SKM-1 (cell line): ENCODE data around the gene DCAF4.

Source experiments
- DNase-seq: peaks from one replicate; lab custom pipeline; 2025; ENCODE audit not compliant: unreplicated experiment; lab: John Stamatoyannopoulos, UW

DCAF4 gene

DNA sequence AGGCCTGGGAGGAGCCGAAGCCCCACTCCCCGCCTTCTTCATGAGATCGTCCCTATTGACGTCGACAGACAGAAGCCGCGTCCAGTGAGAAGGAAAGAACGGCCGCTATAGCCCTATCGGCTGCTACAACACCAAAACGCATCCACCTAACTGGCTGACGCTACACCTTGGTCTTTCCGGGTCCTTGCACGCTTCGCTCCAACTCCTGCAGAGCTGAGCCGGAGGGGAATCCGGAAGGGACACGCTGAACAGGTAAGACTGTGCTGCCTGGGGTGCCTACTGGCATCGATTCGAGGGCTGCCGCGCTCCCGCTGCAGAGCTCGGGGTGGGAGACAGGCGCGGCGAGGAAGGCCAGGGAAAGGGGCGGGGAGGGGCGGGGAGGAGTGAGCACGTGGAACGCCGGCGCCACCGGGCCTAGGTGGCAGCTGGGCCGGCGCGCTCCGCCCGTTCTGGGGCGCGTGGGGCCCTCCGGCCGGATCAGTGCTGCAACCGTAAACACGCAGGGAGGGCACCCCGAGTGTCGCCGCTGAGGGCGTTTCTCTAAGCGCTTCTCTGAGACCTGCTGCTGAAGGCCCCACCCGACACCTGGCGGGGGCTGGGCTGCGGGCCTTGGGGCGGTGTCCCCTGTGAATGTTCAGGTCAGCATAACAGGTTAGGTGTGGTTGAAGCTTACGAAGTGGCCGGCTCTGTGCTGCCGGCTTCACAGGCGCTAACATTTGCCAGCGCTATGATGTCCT is at the start of gene DCAF4:
Gene DCAF4 (plus strand): TSS at position 173 of the 737 bp plus-strand sequence. CDS start 11,515 bp downstream, outside the sequence.
- DNase-seq, result peak; percentile 73

DNA sequence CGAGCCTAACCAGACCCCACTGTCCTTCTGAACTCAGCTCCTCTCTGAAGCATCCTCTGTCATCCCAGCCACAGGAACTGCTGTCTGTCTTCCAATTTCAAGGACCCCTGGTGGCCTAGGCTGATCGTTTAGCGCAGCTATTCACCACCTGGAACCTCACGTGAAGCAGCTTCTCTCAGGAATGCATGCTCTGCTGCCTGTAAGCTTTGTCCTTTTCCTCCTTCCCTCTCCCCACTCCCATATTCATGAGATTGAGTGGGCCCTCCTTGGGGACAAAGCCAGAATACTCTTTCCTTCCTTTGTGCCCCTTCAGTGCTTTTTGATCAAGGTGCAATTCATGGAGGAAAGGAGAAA is 49.6 kb upstream of the DCAF4 start:
- DNase-seq, result no peak

DNA sequence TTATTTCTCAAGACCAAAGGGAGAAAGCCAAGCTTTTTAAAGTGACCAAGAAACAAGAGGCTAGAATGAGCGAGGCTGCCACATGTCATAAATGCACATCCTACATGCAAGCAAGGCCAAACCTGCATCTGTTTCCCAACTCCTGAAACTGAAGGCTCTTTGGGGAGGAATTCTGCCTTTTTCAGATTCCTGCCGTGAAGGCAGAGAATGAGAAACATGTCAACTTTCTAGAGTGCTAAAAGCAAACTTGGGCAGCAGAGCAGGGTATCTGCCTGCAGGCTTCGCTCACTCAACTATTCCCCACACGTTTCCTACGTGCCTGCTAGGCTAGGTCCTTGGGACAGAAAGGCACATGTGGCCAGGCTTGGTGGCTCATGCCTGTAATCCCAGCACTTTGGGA is 47.5 kb upstream of the DCAF4 start:
- no peak for DNase-seq

GRCh38 chr14:72879431-72879830 is 46.8 kb upstream of the DCAF4 start:
- no peak for DNase-seq

DNA sequence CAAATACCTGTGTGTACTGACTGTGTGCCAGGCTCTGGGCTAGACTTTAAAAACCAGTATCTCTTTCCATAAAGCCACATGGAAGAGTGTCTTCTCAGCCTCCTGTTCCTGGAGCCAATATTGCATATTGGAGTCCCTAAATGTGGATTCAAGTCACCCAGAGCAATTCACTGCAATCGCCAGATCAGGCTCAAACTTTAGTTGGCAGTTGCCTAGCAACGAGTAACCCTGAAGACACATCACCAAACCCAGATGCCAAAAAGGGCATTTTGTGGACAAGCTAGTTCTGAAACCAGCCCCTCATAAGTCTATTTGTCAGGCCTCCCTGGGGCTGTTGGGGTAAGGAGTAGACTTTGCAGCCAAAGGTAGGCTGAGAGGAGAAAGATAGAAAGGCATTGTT is 46.1 kb upstream of the DCAF4 start:
- no peak for DNase-seq

- DNase-seq, result no peak
Observed at GRCh38 chr14:72880820-72881219, 45.4 kb upstream of the DCAF4 start.

DNA sequence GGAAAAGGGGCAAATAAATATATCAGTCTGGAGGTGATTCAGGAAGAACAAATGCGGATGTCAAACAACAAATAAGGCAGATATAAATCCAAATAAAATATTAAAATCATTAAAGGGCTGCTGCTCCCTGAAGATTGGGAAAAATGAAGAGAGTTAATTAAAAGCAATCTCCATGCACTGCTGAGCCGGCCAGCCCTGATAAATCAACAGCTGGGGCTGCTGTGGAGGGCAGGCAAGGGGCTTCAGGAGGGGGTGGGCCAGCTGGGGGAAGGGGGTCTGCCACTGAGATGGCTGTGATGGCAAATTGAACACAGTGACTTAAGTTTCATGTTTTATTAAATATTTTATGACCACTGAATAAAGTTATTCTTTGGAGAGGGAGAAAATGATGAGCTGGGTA is 44.7 kb upstream of the DCAF4 start:
- no peak for DNase-seq

DNA sequence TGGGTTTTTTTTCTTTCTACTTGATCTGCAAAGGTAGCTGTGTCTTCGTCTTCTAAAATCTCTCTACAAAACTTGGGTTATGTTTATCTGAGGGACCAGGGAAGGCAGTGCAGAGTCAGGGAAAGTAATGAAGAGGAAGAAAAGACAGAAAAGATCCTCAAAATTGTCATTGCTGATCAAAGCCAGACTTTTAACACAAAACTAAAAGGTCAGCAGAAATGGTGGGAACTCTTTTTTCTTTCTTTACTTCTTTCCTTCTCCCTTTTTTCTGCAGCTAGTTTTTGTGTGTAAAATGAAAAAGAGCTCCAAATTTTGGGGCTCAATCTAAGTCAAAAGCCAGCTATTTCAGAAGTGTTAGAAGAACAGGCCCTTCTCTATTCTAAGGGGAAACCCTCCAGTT is 44.2 kb upstream of the DCAF4 start:
- DNase-seq, result no peak

DNA sequence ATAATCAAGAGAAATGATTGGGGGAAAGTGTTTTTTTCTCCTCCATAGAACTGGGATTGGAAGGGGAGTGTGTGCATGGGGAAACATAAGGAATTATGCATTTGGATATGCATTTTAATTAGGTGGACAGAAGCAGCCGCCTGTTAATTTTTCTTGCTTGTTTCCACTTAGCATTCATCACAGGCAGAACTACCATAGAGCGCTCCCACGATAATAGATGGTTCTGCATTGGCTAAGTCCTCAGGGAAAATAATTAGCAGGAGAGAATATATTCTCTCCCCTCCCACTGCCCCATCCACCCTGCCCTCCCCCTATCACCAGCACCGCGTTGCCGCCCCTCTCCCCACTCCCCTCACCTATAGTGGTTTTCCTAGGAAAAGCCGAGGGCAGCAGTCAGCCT is 43.8 kb upstream of the DCAF4 start:
- no peak for DNase-seq

DNA sequence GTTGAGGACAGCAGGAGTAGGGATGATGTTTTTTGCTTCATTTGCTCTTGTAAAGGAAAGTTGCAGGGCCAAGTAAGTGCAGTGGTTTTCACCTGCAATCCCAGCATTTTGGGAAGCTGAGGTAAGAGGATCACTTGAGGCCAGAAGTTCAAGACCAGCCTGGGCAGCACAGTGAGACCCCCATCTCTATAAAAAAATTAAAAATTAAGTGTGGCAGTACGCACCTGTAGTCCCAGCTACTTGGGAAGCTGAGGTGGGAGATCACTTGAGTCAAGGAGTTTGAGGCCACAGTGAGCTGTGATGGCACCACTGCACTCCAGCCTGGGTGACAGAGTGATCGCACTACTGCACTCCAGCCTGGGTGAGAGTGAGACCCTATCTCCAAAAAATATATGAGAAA is 43.2 kb upstream of the DCAF4 start:
- DNase-seq, result no peak

DNA sequence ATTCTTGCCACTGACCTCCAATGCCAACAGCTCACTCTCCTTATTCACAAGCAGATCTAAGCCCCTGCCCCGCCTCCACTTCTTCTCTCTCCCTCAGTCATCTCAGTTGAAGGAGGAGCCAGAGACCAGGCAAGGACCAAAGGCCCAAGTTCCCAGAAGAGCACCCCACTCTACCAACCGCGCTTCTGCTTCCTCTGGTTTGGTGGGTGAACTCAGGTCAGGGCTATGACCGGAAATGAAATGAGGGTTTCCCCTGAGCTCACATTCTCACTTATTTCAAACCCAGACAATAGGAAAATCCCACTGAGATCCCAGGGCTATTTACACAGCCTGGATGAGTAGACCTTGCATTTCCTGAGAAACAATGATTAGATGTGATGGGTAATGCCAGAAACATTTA is 42.3 kb upstream of the DCAF4 start:
- no peak for DNase-seq

DNA sequence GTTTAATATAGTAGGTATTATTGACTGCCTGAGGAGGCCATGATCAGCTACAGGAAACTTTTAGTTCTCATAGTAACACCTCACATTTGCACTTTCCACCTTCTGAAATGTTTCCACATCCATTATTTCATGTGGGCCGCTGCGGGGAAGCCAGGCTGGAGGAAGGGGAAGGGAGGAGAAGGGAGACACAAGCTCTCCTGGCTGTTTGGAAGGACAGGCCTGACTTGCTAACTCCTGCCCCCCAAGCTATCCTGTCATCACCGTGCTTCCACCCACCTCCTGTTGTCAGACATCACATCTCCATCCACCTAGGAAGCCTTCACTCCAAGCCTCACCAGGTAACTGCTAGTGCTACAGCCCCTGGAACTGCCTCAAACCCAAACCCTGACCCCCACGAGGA is 41.9 kb upstream of the DCAF4 start:
- no peak for DNase-seq

- no peak for DNase-seq
Observed at GRCh38 chr14:72887514-72887913, 38.8 kb upstream of the DCAF4 start.

- no peak for DNase-seq
Observed at GRCh38 chr14:72888192-72888591, 38.1 kb upstream of the DCAF4 start.

DNA sequence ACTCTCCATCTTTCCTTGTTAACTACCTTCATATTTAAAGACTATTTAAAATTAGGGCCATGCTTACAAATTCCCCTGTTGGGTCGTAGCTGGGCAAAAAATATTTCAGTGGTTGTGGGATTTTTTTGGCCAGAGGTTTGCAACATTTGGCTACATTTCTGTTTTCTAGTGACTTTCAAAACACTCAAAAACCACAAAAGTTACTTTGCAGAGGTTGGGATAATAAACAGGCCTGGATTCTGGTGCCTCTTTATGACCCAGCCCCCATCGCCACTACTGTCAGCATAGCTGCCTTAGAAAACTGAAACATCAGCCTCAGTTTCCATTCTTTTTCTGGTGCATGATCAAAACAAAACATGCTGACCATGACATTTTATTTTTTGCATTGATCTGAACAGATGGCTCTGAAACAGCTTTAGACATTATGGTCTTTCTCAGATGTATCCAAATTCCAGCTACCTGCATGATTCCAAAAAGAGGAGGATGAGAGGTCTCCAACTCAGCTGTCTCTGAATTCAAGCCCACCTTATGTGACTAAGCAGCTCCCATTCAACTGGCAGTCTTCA is 37.5 kb upstream of the DCAF4 start:
- no peak for DNase-seq

- no peak for DNase-seq
Observed at GRCh38 chr14:72889366-72889765, 36.9 kb upstream of the DCAF4 start.

DNA sequence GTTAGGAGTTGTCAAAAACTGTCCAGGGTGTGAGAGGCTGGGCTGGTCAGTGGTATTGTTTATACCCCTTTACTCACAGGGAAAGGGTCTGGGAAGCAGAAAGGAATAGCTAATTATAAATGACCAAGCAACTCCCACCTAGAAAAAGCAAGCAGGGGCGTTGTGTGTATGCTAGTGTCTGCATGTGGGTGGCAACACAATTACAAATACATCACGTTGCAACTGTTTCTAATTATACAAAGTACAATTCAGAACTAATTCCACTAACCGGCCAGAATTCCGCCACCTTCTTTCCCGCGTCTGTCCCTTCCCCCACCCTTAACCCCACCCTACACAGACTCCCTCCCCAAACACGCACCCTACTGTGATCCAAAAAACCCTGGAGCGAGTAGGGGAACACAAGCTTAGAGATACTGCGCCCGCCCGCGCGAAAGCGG is 34.6 kb upstream of the DCAF4 start:
- no peak for DNase-seq

- DNase-seq, result no peak
Observed at GRCh38 chr14:72892103-72892878, 34.0 kb upstream of the DCAF4 start.

DNA sequence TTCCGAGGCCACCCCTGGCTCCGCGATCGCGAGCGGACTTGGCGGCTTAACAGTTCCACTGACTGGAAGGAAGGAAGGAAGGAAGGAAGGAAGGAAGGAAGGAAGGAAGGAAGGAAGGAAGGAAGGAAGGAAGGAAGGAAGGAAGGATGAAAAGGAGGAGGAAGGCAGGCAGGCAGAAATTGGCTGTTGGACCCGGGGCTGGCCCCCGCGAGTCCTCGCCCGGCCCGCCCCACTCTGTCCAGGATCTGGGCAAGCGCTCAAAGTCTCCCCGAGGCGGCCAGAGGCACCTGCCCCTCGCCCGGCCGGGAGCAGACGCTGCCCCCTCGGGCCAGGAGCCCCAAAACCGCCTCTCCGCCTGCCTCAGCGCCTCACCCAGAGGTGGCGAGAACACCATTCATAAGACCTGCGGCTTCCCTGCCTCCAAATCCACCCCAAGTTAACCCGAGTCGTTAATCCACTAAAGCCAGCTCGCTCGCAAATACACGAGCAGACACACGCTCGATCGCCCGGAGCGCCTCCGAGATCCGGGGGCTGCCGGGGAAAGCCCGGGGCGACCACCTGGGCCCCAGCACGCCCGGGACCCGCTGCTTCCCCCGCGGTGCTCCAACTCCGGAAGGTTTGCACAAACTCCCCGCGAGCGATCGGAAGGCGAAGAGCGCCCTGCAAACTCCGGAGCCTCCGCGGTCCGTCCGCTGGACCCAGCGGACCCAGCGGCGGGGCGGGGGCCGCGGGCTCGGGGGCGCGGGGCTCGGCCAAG is 33.2 kb upstream of the DCAF4 start:
- no peak for DNase-seq

DNA sequence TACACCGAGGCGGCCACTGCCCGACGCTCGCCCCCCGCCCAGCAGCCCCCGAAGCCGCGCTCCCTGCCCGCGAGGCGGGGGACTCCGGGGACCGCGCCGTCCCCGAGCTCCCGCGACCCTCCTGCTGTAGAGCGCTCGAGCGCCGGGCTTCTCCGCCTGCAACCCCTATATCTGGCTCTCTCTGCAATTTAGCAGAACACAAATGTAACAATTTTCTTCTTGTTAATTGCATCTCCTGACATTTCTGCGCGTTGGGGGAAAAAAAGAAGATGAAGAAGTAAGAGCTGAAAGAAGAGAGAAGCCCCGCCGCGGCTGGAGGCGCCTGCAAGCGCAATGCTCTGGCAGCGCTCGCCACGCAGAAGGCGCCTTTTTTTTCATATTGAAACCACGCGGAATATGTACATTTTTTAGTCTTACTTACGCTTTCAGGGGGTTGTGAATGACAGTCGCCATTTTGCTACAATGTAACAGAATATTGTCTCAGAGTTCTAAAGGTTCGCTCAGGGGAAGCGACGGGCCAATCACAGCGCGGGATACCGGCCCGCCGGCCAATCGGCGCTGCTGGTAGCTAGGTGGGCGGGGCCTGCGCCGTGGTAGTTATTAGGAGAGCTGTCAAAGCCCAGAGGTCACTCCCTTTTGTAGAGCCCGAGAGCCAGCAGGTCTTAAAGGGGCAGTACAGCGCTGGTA is 32.5 kb upstream of the DCAF4 start, which contains the start of gene DPF3:
Gene DPF3 (minus strand): TSS at position 466 of the 687 bp plus-strand sequence. CDS start 13 bp downstream, at position 453.
- peak; percentile 4 for DNase-seq

DNA sequence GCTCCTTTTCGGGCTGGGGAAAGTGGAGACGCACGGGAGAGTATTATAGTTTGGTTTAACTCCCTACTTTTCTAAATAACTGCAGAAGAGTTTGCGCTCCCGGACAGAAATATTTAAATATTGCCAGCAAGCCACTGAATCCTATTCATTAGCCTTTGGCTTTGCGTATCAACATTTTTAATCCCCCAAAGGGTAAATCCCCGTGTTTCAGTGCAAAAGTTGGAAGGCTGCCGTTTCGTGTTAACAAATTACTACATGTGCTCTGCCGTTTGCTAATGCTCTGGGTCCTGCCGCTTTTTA is 32.0 kb upstream of the DCAF4 start:
- no peak for DNase-seq
